Muscle of leg (tissue), 11 donors: ENCODE data around the gene DHX16. TPM values are rescaled to one million over a fixed set of nuclear protein-coding genes. Genes with fewer than 3 reads are reported as not detected.

Source experiments
- DNase-seq: peaks from one replicate; pipeline ENCODE4 v3.0.0; 2013
- H3K27ac ChIP-seq: one replicate; pipeline ENCODE4 v1.5.1; 2013; ENCODE audit warnings: mild to moderate bottlenecking, low read length, control low read depth
- H3K27me3 ChIP-seq: one replicate; pipeline ENCODE4 v1.6.1; 2013; ENCODE audit warnings: low read length; ENCODE audit not compliant: control insufficient read depth, insufficient read depth
- H3K36me3 ChIP-seq: one replicate; pipeline ENCODE4 v1.6.1; 2013; ENCODE audit warnings: low read length; ENCODE audit not compliant: control insufficient read depth, insufficient read depth
- H3K4me1 ChIP-seq: one replicate; pipeline ENCODE4 v1.6.1; 2013; ENCODE audit warnings: low read length; ENCODE audit not compliant: control insufficient read depth, insufficient read depth
- H3K4me3 ChIP-seq: one replicate; pipeline ENCODE4 v1.5.1; 2013; ENCODE audit warnings: low read length, control low read depth
- H3K9me3 ChIP-seq: replicated peaks from 2 replicates; pipeline ENCODE4 v1.6.1; 2013; ENCODE audit warnings: low read depth, low read length; ENCODE audit not compliant: control insufficient read depth
- WGBS: methylation state at CpG from one replicate; pipeline ENCODE4 v1.1.5; 2013; ENCODE audit warnings: missing lambda C conversion rate; ENCODE audit not compliant: insufficient coverage; 5-methylcytosine and 5-hydroxymethylcytosine counted together
- polyA plus RNA-seq, 8 donors: library from polyadenylated mRNA; unstranded; fragments of 120-200 nt; gene quantifications; one replicate each; pipeline versions ENCODE4 v1.2.1 to v1.2.3, GENCODE V29; 2013; ENCODE audit warnings: inconsistent platforms in 1 of 8, low replicate concordance in 1 of 8; ENCODE audit not compliant: insufficient read length in 8 of 8, insufficient read depth in 1 of 8
- total RNA-seq: library from RNA; stranded (reverse); fragments of 120-200 nt; gene quantifications from one replicate; pipeline ENCODE4 v1.2.4, GENCODE V29; 2013

The DHX16 gene
- total and polyA plus RNA-seq, 9 donors: 18.6 to 29.1 (median 24.4) TPM

GRCh38 chr6:30603961-30604360 lies 68.8 kb downstream of the DHX16 start:
- no peak for DNase-seq
- H3K36me3 ChIP-seq: peaks cover 77% of the 10 kb centered on the region

More at GRCh38 chr6:30603961-30604360, 68.8 kb downstream of the DHX16 start:
- Histone ChIP-seq H3K27me3 (no peaks in the 10 kb centered on the region), H3K27ac (no peak overlapping the region), H3K4me1 (no peaks in the 10 kb centered on the region), H3K9me3 (no peaks in the 10 kb centered on the region), H3K4me3 (no peak overlapping the region)
- 96% methylated on average over 4 of the region's 13 CpGs for WGBS

Other genes with a start within 250 kb of the DHX16 start
- gene HLA-E, start 183.5 kb downstream of the DHX16 start, total RNA-seq: 73.6 TPM
- 10 to 100 TPM; 61.7 to 89.2 (median 77.8) TPM for gene HLA-E, start 183.5 kb downstream of the DHX16 start, polyA plus RNA-seq
- gene GNL1, start 116.5 kb downstream of the DHX16 start, total RNA-seq: 38.0 TPM
- gene GNL1, start 116.5 kb downstream of the DHX16 start, polyA plus RNA-seq: 10 to 100 TPM; 53.6 to 80.4 (median 60.2) TPM
- 10.7 TPM for gene PRR3, start 115.7 kb downstream of the DHX16 start, total RNA-seq
- gene PRR3, start 115.7 kb downstream of the DHX16 start, polyA plus RNA-seq: 10 to 100 TPM; 18.2 to 25.3 (median 22.9) TPM
- gene ABCF1, start 101.6 kb downstream of the DHX16 start, total RNA-seq: 26.6 TPM
- 10 to 100 TPM; 43.8 to 56.1 (median 51.0) TPM for gene ABCF1, start 101.6 kb downstream of the DHX16 start, polyA plus RNA-seq
- gene PPP1R10, start 55.8 kb downstream of the DHX16 start, total RNA-seq: 25.7 TPM
- gene PPP1R10, start 55.8 kb downstream of the DHX16 start, polyA plus RNA-seq: 10 to 100 TPM; 22.4 to 32.7 (median 30.0) TPM
- 64.3 TPM for gene MRPS18B, start 55.2 kb downstream of the DHX16 start, total RNA-seq
- 10 to 100 TPM; 49.6 to 64.4 (median 57.2) TPM for gene MRPS18B, start 55.2 kb downstream of the DHX16 start, polyA plus RNA-seq
- gene ATAT1, start 46.1 kb downstream of the DHX16 start, total RNA-seq: 5.6 TPM
- gene ATAT1, start 46.1 kb downstream of the DHX16 start, polyA plus RNA-seq: 10 to 100 TPM; 14.5 to 27.4 (median 21.1) TPM
- gene C6orf136, start 25.9 kb downstream of the DHX16 start, total RNA-seq: 5.8 TPM
- gene C6orf136, start 25.9 kb downstream of the DHX16 start, polyA plus RNA-seq: 10 to 100 TPM in 5 of 8 donors, 1 to 10 TPM in 3; 8.6 to 16.5 (median 12.6) TPM
- 19.3 TPM for gene PPP1R18, start 13.6 kb upstream of the DHX16 start, total RNA-seq
- 10 to 100 TPM; 36.8 to 54.3 (median 45.4) TPM for gene PPP1R18, start 13.6 kb upstream of the DHX16 start, polyA plus RNA-seq
- 7.2 TPM for gene NRM, start 18.0 kb upstream of the DHX16 start, total RNA-seq
- gene NRM, start 18.0 kb upstream of the DHX16 start, polyA plus RNA-seq: 10 to 100 TPM; 34.4 to 49.7 (median 37.8) TPM
- 9.6 TPM for gene MDC1, start 44.3 kb upstream of the DHX16 start, total RNA-seq
- gene MDC1, start 44.3 kb upstream of the DHX16 start, polyA plus RNA-seq: 10 to 100 TPM; 21.0 to 34.6 (median 25.5) TPM
- 403 TPM for gene TUBB, start 47.3 kb upstream of the DHX16 start, total RNA-seq
- gene TUBB, start 47.3 kb upstream of the DHX16 start, polyA plus RNA-seq: 1,000 to 10,000 TPM in 3 of 8 donors, 100 to 1,000 TPM in 5; 686 to 1,098 (median 967) TPM
- gene FLOT1, start 69.7 kb upstream of the DHX16 start, total RNA-seq: 84.5 TPM
- gene FLOT1, start 69.7 kb upstream of the DHX16 start, polyA plus RNA-seq: 100 to 1,000 TPM in 6 of 8 donors, 10 to 100 TPM in 2; 94.9 to 113 (median 107) TPM
- gene IER3, start 71.5 kb upstream of the DHX16 start, total RNA-seq: 6.7 TPM
- gene IER3, start 71.5 kb upstream of the DHX16 start, polyA plus RNA-seq: 10 to 100 TPM in 6 of 8 donors, 1 to 10 TPM in 2; 5.8 to 22.6 (median 12.9) TPM
- gene DDR1, start 211.5 kb upstream of the DHX16 start, total RNA-seq: 42.4 TPM
- gene DDR1, start 211.5 kb upstream of the DHX16 start, polyA plus RNA-seq: 10 to 100 TPM; 55.2 to 87.4 (median 70.1) TPM
- 15.5 TPM for gene GTF2H4, start 235.2 kb upstream of the DHX16 start, total RNA-seq
- 10 to 100 TPM; 22.0 to 26.5 (median 24.1) TPM for gene GTF2H4, start 235.2 kb upstream of the DHX16 start, polyA plus RNA-seq
- 23.4 TPM for gene VARS2, start 241.2 kb upstream of the DHX16 start, total RNA-seq
- 10 to 100 TPM; 20.1 to 34.8 (median 27.7) TPM for gene VARS2, start 241.2 kb upstream of the DHX16 start, polyA plus RNA-seq